OCI-LY7 (cell line): ENCODE measurements around the gene GEMIN5. TPM values are rescaled to one million over a fixed set of nuclear protein-coding genes. Genes with fewer than 3 reads are reported as not detected.
A peak's percentile ranks its signal among the peaks of the same experiment; 100 is the strongest.

Experiments used
- BruUV-seq: library from RNA; stranded (reverse); fragments of 400-500 nt; replicated peaks from 2 replicates; lab custom pipeline; 2021; lab: Mats Ljungman, UMichigan
- CTCF ChIA-PET: fragments of 300-600 bp; sonication (Branson Sonifier 250); formaldehyde crosslinking; loops from one replicate; lab custom pipeline; 2022; ENCODE audit warnings: antibody characterized with exemption; ENCODE audit not compliant: unreplicated experiment; lab: Charles Lee
- POLR2A ChIA-PET: fragments of 300-600 bp; sonication (Branson Sonifier 250); formaldehyde crosslinking; loops from one replicate; lab custom pipeline; 2022; ENCODE audit warnings: antibody characterized with exemption; lab: Charles Lee
- DNase-seq: peaks from one replicate; pipeline ENCODE4 v3.0.0-alpha.2; 2015; ENCODE audit warnings: low spot score
- H2AFZ ChIP-seq: fragments of 200-600 bp; sonication (generic), shearing (Covaris generic); 2 replicates; pipeline ENCODE4 v1.6.1; 2014; ENCODE audit warnings: mild to moderate bottlenecking, antibody characterized with exemption, low read length, moderate library complexity
- H3K27ac ChIP-seq: fragments of 200-600 bp; sonication (generic); 2 replicates; pipeline ENCODE4 v1.5.1; 2014; ENCODE audit warnings: mixed run types, low read depth, mild to moderate bottlenecking, moderate library complexity, low read length, inconsistent platforms; ENCODE audit not compliant: poor library complexity, severe bottlenecking
- H3K36me3 ChIP-seq: fragments of 200-600 bp; sonication (generic); 2 replicates; pipeline ENCODE4 v1.6.1; 2014; ENCODE audit warnings: mild to moderate bottlenecking, antibody characterized with exemption, low read length, moderate library complexity, mixed read lengths; ENCODE audit not compliant: insufficient read depth
- H3K4me1 ChIP-seq: fragments of 200-600 bp; sonication (generic); 2 replicates; pipeline ENCODE4 v1.5.1; 2014; ENCODE audit warnings: mild to moderate bottlenecking, low read length; ENCODE audit not compliant: insufficient read depth, poor library complexity, severe bottlenecking
- H3K4me2 ChIP-seq: fragments of 200-600 bp; sonication (generic); 2 replicates; pipeline ENCODE4 v1.6.1; 2014; ENCODE audit warnings: mild to moderate bottlenecking, low read length
- H3K4me3 ChIP-seq: fragments of 200-600 bp; sonication (generic); 2 replicates; pipeline ENCODE4 v1.5.1; 2014; ENCODE audit warnings: mild to moderate bottlenecking, low read depth, low read length; ENCODE audit not compliant: poor library complexity, severe bottlenecking
- H3K79me2 ChIP-seq: fragments of 200-600 bp; sonication (generic); 2 replicates; pipeline ENCODE4 v1.6.1; 2016; ENCODE audit warnings: low read depth, mild to moderate bottlenecking, low read length, moderate library complexity, mixed read lengths; ENCODE audit not compliant: insufficient read depth
- H3K9me2 ChIP-seq: fragments of 200-600 bp; sonication (generic); 2 replicates; pipeline ENCODE4 v1.6.1; 2016; ENCODE audit warnings: mild to moderate bottlenecking, low read length, mixed read lengths; ENCODE audit not compliant: insufficient read depth
- H3K9me3 ChIP-seq: fragments of 200-600 bp; sonication (generic); 2 replicates; pipeline ENCODE4 v1.6.1; 2014; ENCODE audit warnings: mild to moderate bottlenecking, mixed run types, low read length, mixed read lengths
- H4K20me1 ChIP-seq: fragments of 200-600 bp; sonication (generic); 2 replicates; pipeline ENCODE4 v1.6.1; 2014; ENCODE audit warnings: mild to moderate bottlenecking, antibody characterized with exemption, low read length, moderate library complexity, mixed read lengths; ENCODE audit not compliant: insufficient read depth
- CTCF ChIP-seq: fragments of 200-600 bp; sonication (generic); conservative IDR thresholded peaks from 2 replicates; pipeline ENCODE4 v1.5.1; 2014; ENCODE audit warnings: mild to moderate bottlenecking, antibody characterized with exemption, low read length, moderate library complexity, mixed read lengths
- EZH2phosphoT487 ChIP-seq: fragments of 200-600 bp; sonication (generic); IDR thresholded peaks from 2 replicates; pipeline ENCODE4 v1.6.1; 2018; ENCODE audit warnings: low read depth, borderline replicate concordance, mild to moderate bottlenecking, mixed run types, antibody characterized with exemption, low read length, moderate library complexity, mixed read lengths
- intact Hi-C: fragments of 100-400 bp; cut with micrococcal nuclease; formaldehyde crosslinking; loops from one replicate; pipeline ENCODE4 v1.10.0; 2022; ENCODE audit not compliant: unreplicated experiment
- total RNA-seq, 2 experiments: library from RNA; depleted of rRNA in 1 of 2; stranded (reverse); fragments of >200 nt in 1 of 2; shearing (Covaris generic) in 1 of 2; gene quantifications; 2 replicates each; pipeline ENCODE4 v1.2.3, GENCODE V29; 2014 to 2022

Gene GEMIN5
- total RNA-seq, 2 experiments from 2014 or later = 17.9 to 25.6 TPM

- H3K9me2 ChIP-seq = no peaks in the 10 kb centered on the region
- no peak for DNase-seq
- CTCF ChIA-PET = no interaction called here
- no peak overlapping the region for H3K4me3 ChIP-seq
- no peak overlapping the region for H2AFZ ChIP-seq
- peaks cover 41% of the 10 kb centered on the region for H3K36me3 ChIP-seq
- intact Hi-C loops = loop anchor here (5.0 kb wide), 1 partner anchor 496 kb away; the partner anchor contains the start of gene SAP30L
- H3K4me1 ChIP-seq = peaks cover 32% of the 10 kb centered on the region
- no peaks in the 10 kb centered on the region for H3K9me3 ChIP-seq
- no TSS peak for BruUV-seq
- TF ChIP-seq CTCF = no peak
- TF ChIP-seq EZH2phosphoT487 = no peak
- no peak overlapping the region for H3K4me2 ChIP-seq
- H4K20me1 ChIP-seq = peaks cover 22% of the 10 kb centered on the region
- POLR2A ChIA-PET = interaction anchor here (0.9 to 1.7 kb wide), 3 partner anchors 10 to 18 kb away, joined by 3 to 14 read pairs (median 3); no protein-coding TSS in a partner anchor
- H3K79me2 ChIP-seq = peaks cover 73% of the 10 kb centered on the region
- no peak overlapping the region for H3K27ac ChIP-seq
These were observed 5.5 kb upstream of the GEMIN5 start for GRCh38 chr5:154943527-154943926.

DNA sequence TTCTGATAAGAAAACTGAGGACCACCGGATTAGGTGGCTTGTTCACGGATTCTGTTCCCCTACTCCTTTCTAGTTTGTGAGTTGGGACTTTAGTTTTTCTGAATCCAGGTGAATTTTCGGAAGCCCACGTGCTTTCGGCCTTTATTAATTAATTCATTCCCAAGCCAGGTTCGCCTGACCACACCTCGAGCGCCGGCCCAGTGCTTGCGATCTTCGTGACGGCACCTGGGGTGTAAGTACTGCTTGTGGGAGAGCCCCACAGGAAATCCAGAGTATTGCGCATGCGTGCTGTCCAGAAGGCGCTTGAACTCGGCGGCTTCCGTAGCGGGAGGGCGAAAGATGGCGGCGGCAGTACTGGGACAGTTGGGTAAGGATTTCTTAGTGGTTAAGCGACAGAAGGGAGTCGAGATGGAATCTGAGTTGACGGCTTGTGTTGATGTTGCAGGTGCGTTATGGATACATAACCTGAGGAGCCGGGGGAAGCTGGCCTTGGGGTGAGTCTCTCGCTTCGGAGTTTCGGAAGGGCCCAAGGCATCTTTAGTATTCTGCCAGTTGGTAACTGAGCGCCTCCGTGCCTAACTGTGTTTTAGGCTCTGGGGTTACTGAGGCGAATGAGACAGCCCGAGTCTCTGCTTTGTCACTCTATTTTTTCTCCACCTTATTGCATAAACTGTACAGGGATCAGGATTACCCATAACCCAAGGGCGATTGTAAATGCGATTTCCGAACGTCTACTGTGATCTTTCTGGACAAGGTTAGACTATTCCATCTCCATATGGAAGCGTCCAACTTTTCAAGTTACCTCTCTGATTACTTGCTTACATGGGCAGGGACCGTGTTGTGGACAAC is 3.0 kb upstream of the GEMIN5 start, which contains the start of gene MRPL22:
Gene MRPL22 (plus strand): TSS at position 302 of the 849 bp plus-strand sequence. CDS start 38 bp downstream, at position 340.
- intact Hi-C loops = loop anchor here (2.0 to 5.0 kb wide), 2 partner anchors 82 to 494 kb away; partner anchors contain the start of genes CNOT8 and SAP30L
- ChIA-PET CTCF (no interaction called here), POLR2A (interaction anchor here (0.7 to 1.4 kb wide), 3 partner anchors 12 to 35 kb away, joined by 3 read pairs; no protein-coding TSS in a partner anchor)
- Histone ChIP-seq H3K4me1 (peaks cover 47% of the 10 kb centered on the region), H3K9me2 (no peaks in the 10 kb centered on the region), H3K36me3 (peaks cover 17% of the 10 kb centered on the region; the same call in 1 of the 2 replicates), H3K79me2 (peaks cover 67% of the 10 kb centered on the region), H3K4me2 (peak within 1 kb of the TSS; percentile 99), H3K9me3 (no peaks in the 10 kb centered on the region), H2AFZ (peak within 1 kb of the TSS; percentile 93), H3K27ac (peak within 1 kb of the TSS; percentile 72), H3K4me3 (peak within 1 kb of the TSS; percentile 95), H4K20me1 (peaks cover 12% of the 10 kb centered on the region)
- DNase-seq = peak; percentile 94
- TSS peak; percentile 79 for BruUV-seq
- TF ChIP-seq CTCF = no peak
- TF ChIP-seq EZH2phosphoT487 = no peak
